NCI-H2227 treated with DMSO at 0.1 percent for 48 hours (cell line): ENCODE results near the gene HYAL3.
"Not testable (repeated sequence)": the region's sequence is repeated elsewhere in the genome, so short reads cannot be mapped to it uniquely, and the experiment has no call there.

ENCODE experiments used
- DNase-seq: peaks from one replicate; lab custom pipeline; 2025; lab: John Stamatoyannopoulos, UW

The HYAL3 gene

GRCh38 chr3:50290161-50290641 lies 9.0 kb downstream of the HYAL3 start:
- DNase-seq = no peak

- DNase-seq = no peak
These were observed 10.1 kb downstream of the HYAL3 start for GRCh38 chr3:50289130-50289529.

DNA sequence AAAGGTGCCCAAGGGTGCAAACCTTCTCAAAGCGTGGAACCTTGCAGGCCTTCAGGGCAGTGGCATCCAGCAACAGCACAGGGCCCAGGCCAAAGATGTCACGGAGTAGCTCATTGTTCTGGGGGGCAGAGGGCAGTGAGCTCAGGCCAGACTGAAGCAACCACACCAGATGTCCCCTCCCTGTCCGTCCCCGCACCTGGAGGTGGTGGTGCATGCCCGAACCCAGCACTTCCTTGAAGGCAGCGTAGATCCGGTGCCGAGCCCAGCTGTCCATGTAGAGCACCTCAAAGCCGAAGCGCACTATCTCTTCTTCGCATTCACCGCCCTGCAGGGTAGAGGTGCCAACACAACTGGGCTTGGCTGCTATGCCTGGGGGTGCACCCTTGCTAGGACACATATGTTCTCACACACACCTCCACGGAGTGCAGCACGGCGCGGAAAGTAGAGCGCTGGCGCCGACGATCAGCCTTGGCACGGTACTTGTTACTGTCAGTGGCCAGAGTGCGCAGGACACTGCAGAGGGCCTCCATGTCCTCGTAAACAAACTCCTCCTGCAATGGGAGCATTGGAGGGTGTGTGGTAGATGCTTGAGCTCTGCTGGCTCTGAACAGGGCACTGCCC lies 10.7 kb downstream of the HYAL3 start:
- DNase-seq = no peak

- DNase-seq = no peak
These were observed 11.9 kb downstream of the HYAL3 start for GRCh38 chr3:50287262-50287661.

DNA sequence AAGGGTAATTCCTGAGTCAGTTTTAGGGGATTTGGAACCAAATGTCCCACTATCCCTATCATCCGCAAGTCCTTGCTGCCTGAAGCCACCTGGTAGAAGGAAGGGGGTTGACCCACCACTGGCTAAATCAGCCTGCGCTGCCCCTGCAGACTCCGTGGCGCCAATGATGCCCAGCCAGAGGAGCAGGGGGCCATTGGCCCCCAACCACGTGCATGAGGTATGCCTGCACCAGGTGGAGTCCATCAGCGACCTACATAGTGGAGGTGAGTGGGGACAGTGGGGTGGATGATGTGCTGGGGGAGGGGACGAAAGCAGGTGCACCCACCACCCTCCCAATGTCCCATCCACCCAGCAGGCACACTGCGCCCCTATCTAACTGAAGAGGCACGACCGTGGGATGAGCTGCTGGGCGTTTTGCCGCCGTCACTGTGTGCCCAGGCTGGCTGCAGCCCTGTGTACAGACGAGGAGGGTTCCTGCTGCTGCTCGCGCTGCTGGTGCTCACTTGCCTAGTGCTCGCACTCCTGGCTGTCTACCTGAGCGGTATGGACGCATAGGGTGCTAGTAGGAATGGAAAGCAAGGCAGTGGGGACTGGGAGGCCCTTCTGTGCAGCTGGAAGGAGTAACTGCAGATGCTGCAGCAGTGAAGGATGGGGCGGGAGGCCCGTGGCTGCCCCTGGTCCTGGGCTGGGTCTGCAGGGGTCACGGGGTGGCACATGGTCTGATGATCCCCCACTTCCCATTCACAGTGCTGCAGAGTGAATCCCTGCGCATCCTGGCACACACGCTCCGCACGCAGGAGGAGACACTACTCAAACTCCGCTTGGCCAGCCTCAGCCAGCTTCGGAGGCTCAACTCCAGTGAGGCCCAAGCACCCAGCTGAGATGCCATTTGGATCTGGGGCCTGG lies 12.6 kb downstream of the HYAL3 start:
- DNase-seq = no peak

- not testable (repeated sequence) for DNase-seq
These were observed 15.1 kb downstream of the HYAL3 start for GRCh38 chr3:50284121-50284520.

DNA sequence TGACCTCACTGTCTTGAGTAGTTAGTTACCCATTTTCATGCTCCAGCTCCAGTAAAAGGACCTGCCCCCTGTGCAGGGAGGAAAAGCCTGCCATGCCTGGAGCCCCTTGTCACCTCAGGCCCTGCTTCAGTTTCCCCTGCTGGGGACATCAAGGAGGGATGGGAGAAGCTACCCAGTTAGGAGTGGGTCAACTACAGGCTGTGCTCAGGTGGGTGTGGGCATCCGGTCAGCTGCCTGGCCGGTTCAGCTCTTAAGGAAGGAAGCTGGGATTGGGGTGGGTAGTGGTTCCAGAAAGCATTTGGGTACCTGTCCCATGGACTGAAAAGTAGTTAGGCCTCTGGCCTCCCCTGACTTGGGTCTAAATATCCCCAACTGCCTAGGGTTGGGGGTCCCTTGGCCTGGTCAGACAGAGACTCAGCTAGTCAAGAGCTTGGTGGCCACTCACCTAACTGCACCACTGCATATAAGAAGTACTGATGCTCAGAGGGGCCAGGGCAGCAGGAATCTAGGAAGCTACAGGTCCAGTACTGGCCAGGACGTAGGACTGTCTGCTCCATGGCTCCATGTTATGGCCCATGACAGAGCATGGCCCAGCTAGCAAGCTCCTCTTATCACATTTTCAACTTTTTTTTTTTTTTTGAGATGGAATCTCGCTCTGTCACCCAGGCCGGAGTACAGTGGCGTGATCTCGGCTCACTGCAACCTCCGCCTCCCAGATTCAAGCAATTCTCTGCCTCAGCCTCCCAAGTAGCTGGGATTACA lies 19.8 kb downstream of the HYAL3 start:
- no peak for DNase-seq

GRCh38 chr3:50278880-50279224 lies 20.4 kb downstream of the HYAL3 start, which contains the start of gene LSMEM2:
Gene LSMEM2, plus strand, starts transcription at chr3:50279087. Its CDS starts 27 bp downstream, at chr3:50279114.
- DNase-seq = no peak

GRCh38 chr3:50278123-50278879 lies 20.9 kb downstream of the HYAL3 start:
- no peak for DNase-seq

- no peak for DNase-seq
These were observed 22.5 kb downstream of the HYAL3 start for GRCh38 chr3:50276762-50277101.

DNA sequence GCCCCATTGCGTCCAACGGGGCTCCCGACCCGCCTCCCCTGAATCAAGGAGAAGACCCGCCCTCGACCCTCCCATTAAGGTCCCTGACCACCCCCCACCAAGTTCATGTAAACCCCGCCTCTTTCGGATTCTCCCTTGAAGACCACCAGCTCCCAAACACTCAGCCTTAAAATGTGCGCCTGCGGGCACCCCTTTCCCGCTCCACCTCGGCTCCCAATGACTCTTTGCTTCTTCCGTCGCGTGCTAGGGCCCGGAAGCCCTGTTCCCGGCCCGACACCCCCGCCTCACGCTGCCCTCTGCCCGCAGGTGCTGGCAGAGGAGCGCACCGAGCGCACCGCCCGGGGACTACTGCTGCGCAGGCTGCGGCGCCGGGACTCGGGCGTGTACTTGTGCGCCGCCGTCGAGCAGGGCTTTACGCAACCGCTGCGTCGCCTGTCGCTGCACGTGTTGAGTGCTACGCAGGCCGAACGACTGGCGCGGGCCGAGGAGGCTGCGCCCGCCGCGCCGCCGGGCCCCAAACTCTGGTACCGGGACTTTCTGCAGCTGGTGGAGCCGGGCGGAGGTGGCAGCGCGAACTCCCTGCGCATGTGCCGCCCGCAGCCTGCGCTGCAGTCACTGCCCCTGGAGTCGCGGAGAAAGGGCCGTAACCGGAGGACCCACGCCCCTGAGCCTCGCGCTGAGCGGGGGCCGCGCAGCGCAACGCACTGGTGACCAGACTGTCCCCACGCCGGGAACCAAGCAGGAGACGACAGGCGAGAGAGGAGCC lies 23.0 kb downstream of the HYAL3 start:
- DNase-seq = no peak

GRCh38 chr3:50275141-50275995 lies 23.8 kb downstream of the HYAL3 start:
- DNase-seq = no peak

DNA sequence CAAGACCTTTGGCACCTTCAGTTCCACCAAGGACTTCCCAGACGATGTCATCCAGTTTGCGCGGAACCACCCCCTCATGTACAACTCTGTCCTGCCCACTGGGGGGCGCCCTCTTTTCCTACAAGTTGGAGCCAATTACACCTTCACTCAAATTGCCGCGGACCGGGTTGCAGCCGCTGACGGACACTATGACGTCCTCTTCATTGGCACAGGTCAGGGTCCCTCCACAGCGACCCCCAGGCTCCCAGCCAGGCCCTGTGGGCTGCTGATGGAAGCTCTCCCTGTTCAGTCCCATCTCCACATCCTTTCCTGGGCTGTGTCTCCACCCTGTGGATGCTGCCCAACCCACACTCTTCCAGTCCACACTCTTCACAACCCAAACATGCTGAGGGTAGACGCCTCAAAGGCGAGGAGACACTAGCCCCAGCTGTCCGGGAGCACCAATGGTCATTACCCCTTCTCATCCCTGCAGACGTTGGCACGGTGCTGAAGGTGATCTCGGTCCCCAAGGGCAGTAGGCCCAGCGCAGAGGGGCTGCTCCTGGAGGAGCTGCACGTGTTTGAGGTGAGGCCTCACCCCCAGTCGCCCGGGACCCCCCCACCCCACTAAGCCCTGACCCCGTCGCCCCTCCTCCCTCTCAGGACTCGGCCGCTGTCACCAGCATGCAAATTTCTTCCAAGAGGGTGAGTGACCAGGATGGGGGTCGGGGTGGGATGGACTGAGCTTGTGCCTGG lies 24.7 kb downstream of the HYAL3 start:
- DNase-seq = no peak

GRCh38 chr3:50273689-50274065 lies 25.5 kb downstream of the HYAL3 start:
- no peak for DNase-seq

DNA sequence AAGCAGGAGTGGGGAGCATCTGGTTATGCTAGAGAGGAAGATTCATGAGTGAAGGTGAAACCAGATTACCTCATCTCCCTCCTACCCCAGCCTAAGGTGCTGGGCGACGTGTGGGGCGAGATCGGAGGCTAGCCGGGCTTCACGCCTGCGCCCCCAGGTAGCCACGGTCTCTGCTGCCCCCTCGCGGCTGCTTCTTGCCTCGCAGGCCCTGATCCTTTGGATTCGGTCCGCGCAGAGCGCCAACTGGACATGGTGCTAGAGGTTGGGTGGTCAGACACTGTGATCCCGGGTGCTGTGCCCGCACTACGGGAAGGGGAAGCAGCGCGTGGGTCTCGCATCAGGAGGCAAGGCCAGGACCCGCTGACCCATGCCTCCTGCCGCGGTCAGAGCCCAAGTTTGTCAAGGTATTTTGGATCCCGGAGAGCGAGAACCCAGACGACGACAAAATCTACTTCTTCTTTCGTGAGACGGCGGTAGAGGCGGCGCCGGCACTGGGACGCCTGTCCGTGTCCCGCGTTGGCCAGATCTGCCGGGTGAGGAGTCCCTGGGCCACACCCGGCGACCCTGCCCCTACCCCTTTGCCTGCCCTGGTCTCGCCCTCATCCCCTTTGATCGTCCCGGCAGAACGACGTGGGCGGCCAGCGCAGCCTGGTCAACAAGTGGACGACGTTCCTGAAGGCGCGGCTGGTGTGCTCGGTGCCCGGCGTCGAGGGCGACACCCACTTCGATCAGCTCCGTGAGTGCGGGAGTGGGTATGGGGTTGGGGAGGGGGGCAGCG lies 26.1 kb downstream of the HYAL3 start:
- peak; percentile 65 for DNase-seq

DNA sequence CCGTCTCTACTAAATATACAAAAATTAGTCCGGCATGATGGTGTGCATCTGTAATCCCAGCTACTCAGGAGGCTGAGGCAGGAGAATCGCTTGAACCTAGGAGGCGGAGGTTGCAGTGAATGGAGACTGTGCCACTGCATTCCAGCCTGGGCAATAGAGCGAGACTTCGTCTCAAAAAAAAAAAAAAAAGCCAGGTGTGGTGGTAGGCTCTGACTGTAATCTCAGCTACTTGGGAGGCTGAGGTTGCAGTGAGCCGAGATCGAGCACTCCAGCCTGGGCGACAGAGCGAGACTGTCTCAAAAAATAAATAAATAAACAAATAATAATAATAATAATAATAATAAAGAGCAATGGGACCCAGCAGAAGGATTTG lies 26.7 kb downstream of the HYAL3 start:
- DNase-seq = not testable (repeated sequence)

- no peak for DNase-seq
These were observed 27.8 kb downstream of the HYAL3 start for GRCh38 chr3:50271314-50271936.
